Measurements from ENCODE around the gene PPP1R1A. TPM values are rescaled to one million over a fixed set of nuclear protein-coding genes. Genes with fewer than 3 reads are reported as not detected.
A peak's percentile ranks its signal among the peaks of the same experiment; 100 is the strongest.

The PPP1R1A gene
- 0.40 TPM for polyA plus RNA-seq (2013)

GRCh38 chr12:54588110-54588889, at the start of gene PPP1R1A:
PPP1R1A (minus strand) TSS chr12:54588659; CDS start chr12:54588488, 171 bp downstream.
- Histone ChIP-seq H3K27me3 (replicated peaks in 2 of 5; ENCODE audit: control insufficient read depth in 4 of 5, insufficient read depth in 5 of 5, low read length in 4 of 5) (peaks cover 0 to 51% (median 43%) of the 10 kb centered on the region in 5 experiments), H3K36me3 (ENCODE audit: control insufficient read depth in 4 of 4, insufficient read depth in 4 of 4, low read length in 3 of 4) (no peaks in the 10 kb centered on the region), H3K4me1 (ENCODE audit: control extremely low read depth in 1 of 4, control insufficient read depth in 4 of 4, insufficient read depth in 4 of 4, low read length in 3 of 4) (peaks cover 0 to 12% (median 6%) of the 10 kb centered on the region in 4 experiments), H3K9me3 (ENCODE audit: control extremely low read depth in 1 of 5, control insufficient read depth in 4 of 5, insufficient read depth in 2 of 5, low read depth in 1 of 5, low read length in 4 of 5) (no peaks in the 10 kb centered on the region), H3K4me3 (ENCODE audit: control insufficient read depth in 1 of 7, extremely low read depth in 1 of 7, insufficient read depth in 4 of 7, low read depth in 2 of 7, low read length in 6 of 7) (peak within 1 kb of the TSS; percentile 5 to 72 (median 41)), H3K27ac (ENCODE audit: insufficient read depth in 1 of 2, low read depth in 1 of 2, low read length in 2 of 2, poor library complexity in 1 of 2, severe bottlenecking in 2 of 2) (no peak within 1 kb of the TSS)
- ChIA-PET POLR2A (no interaction called here), CTCF (interaction anchor here (1.3 to 2.9 kb wide), 4 partner anchors 8 to 70 kb away, joined by 3 to 13 read pairs (median 9); no protein-coding TSS in a partner anchor)
- no peak for DNase-seq
- 1% methylated on average over 42 of the region's 77 CpGs for WGBS (ENCODE audit: insufficient coverage)

- ChIA-PET POLR2A (no interaction called here), CTCF (no interaction called here)
- no peak for DNase-seq
- 100% methylated on average over 1 of the region's 2 CpGs for WGBS (ENCODE audit: insufficient coverage)
- Histone ChIP-seq H3K27me3 (replicated peaks in 2 of 5; ENCODE audit: control insufficient read depth in 4 of 5, insufficient read depth in 5 of 5, low read length in 4 of 5) (peaks cover 0 to 2% (median 0%) of the 10 kb centered on the region in 5 experiments), H3K27ac (ENCODE audit: insufficient read depth in 1 of 2, low read depth in 1 of 2, low read length in 2 of 2, poor library complexity in 1 of 2, severe bottlenecking in 2 of 2) (no peak within 1 kb of the TSS), H3K4me3 (ENCODE audit: control insufficient read depth in 1 of 7, extremely low read depth in 1 of 7, insufficient read depth in 4 of 7, low read depth in 2 of 7, low read length in 6 of 7) (no peak within 1 kb of the TSS), H3K36me3 (ENCODE audit: control insufficient read depth in 4 of 4, insufficient read depth in 4 of 4, low read length in 3 of 4) (no peaks in the 10 kb centered on the region), H3K9me3 (ENCODE audit: control extremely low read depth in 1 of 5, control insufficient read depth in 4 of 5, insufficient read depth in 2 of 5, low read depth in 1 of 5, low read length in 4 of 5) (no peaks in the 10 kb centered on the region), H3K4me1 (ENCODE audit: control extremely low read depth in 1 of 4, control insufficient read depth in 4 of 4, insufficient read depth in 4 of 4, low read length in 3 of 4) (no peaks in the 10 kb centered on the region)
These were observed 46.3 kb upstream of the PPP1R1A start, which contains the start of gene LACRT for GRCh38 chr12:54634795-54635194. LACRT (minus strand) TSS chr12:54634895; CDS start chr12:54634841, 54 bp downstream.

GRCh38 chr12:54631988-54632728, 43.7 kb upstream of the PPP1R1A start:
- Histone ChIP-seq H3K27ac (ENCODE audit: insufficient read depth in 1 of 2, low read depth in 1 of 2, low read length in 2 of 2, poor library complexity in 1 of 2, severe bottlenecking in 2 of 2) (no peak overlapping the region), H3K36me3 (ENCODE audit: control insufficient read depth in 4 of 4, insufficient read depth in 4 of 4, low read length in 3 of 4) (no peaks in the 10 kb centered on the region), H3K9me3 (ENCODE audit: control extremely low read depth in 1 of 5, control insufficient read depth in 4 of 5, insufficient read depth in 2 of 5, low read depth in 1 of 5, low read length in 4 of 5) (peaks cover 0 to 12% (median 5%) of the 10 kb centered on the region in 5 experiments), H3K27me3 (replicated peaks in 2 of 5; ENCODE audit: control insufficient read depth in 4 of 5, insufficient read depth in 5 of 5, low read length in 4 of 5) (peaks cover 0 to 3% (median 0%) of the 10 kb centered on the region in 5 experiments), H3K4me1 (ENCODE audit: control extremely low read depth in 1 of 4, control insufficient read depth in 4 of 4, insufficient read depth in 4 of 4, low read length in 3 of 4) (no peaks in the 10 kb centered on the region), H3K4me3 (ENCODE audit: control insufficient read depth in 1 of 7, extremely low read depth in 1 of 7, insufficient read depth in 4 of 7, low read depth in 2 of 7, low read length in 6 of 7) (no peak overlapping the region)
- DNase-seq, result peak in 1 of 3 donors; percentile 11
- ChIA-PET CTCF (interaction anchor here (1.1 to 2.0 kb wide), 5 partner anchors 10 to 30 kb away, joined by 3 to 5 read pairs (median 3); no protein-coding TSS in a partner anchor), POLR2A (no interaction called here)
- 79% methylated on average over 8 of the region's 8 CpGs for WGBS (ENCODE audit: insufficient coverage)

GRCh38 chr12:54631551-54631950, 43.1 kb upstream of the PPP1R1A start:
- Histone ChIP-seq H3K9me3 (ENCODE audit: control extremely low read depth in 1 of 5, control insufficient read depth in 4 of 5, insufficient read depth in 2 of 5, low read depth in 1 of 5, low read length in 4 of 5) (peaks cover 0 to 12% (median 5%) of the 10 kb centered on the region in 5 experiments), H3K36me3 (ENCODE audit: control insufficient read depth in 4 of 4, insufficient read depth in 4 of 4, low read length in 3 of 4) (no peaks in the 10 kb centered on the region), H3K4me1 (ENCODE audit: control extremely low read depth in 1 of 4, control insufficient read depth in 4 of 4, insufficient read depth in 4 of 4, low read length in 3 of 4) (no peaks in the 10 kb centered on the region), H3K4me3 (ENCODE audit: control insufficient read depth in 1 of 7, extremely low read depth in 1 of 7, insufficient read depth in 4 of 7, low read depth in 2 of 7, low read length in 6 of 7) (no peak overlapping the region), H3K27ac (ENCODE audit: insufficient read depth in 1 of 2, low read depth in 1 of 2, low read length in 2 of 2, poor library complexity in 1 of 2, severe bottlenecking in 2 of 2) (no peak overlapping the region), H3K27me3 (replicated peaks in 2 of 5; ENCODE audit: control insufficient read depth in 4 of 5, insufficient read depth in 5 of 5, low read length in 4 of 5) (peaks cover 0 to 3% (median 0%) of the 10 kb centered on the region in 5 experiments)
- no peak for DNase-seq
- ChIA-PET POLR2A (no interaction called here), CTCF (interaction anchor here (1.2 to 1.5 kb wide), 4 partner anchors 9 to 27 kb away, joined by 3 to 4 read pairs (median 3); no protein-coding TSS in a partner anchor)
- 91% methylated on average over 4 of the region's 5 CpGs for WGBS (ENCODE audit: insufficient coverage)

- no peaks in the 10 kb centered on the region for H3K4me1 ChIP-seq (ENCODE audit: control extremely low read depth in 1 of 4, control insufficient read depth in 4 of 4, insufficient read depth in 4 of 4, low read length in 3 of 4)
- ChIA-PET CTCF (interaction anchor here (0.8 to 2.4 kb wide), 6 partner anchors 10 to 34 kb away, joined by 3 to 9 read pairs (median 3); no protein-coding TSS in a partner anchor), POLR2A (no interaction called here)
- WGBS (ENCODE audit: insufficient coverage), result 100% methylated on average over 1 of the region's 2 CpGs
- H3K27ac ChIP-seq (ENCODE audit: insufficient read depth in 1 of 2, low read depth in 1 of 2, low read length in 2 of 2, poor library complexity in 1 of 2, severe bottlenecking in 2 of 2), result no peak overlapping the region
- H3K9me3 ChIP-seq (ENCODE audit: control extremely low read depth in 1 of 5, control insufficient read depth in 4 of 5, insufficient read depth in 2 of 5, low read depth in 1 of 5, low read length in 4 of 5), result peaks cover 0 to 12% (median 5%) of the 10 kb centered on the region in 5 experiments
- no peak overlapping the region for H3K4me3 ChIP-seq (ENCODE audit: control insufficient read depth in 1 of 7, extremely low read depth in 1 of 7, insufficient read depth in 4 of 7, low read depth in 2 of 7, low read length in 6 of 7)
- H3K36me3 ChIP-seq (ENCODE audit: control insufficient read depth in 4 of 4, insufficient read depth in 4 of 4, low read length in 3 of 4), result no peaks in the 10 kb centered on the region
- DNase-seq, result no peak
- H3K27me3 ChIP-seq (replicated peaks in 2 of 5; ENCODE audit: control insufficient read depth in 4 of 5, insufficient read depth in 5 of 5, low read length in 4 of 5), result peaks cover 0 to 3% (median 0%) of the 10 kb centered on the region in 5 experiments
These were observed 41.5 kb upstream of the PPP1R1A start for GRCh38 chr12:54629925-54630324.

- H3K27me3 ChIP-seq (replicated peaks in 2 of 5; ENCODE audit: control insufficient read depth in 4 of 5, insufficient read depth in 5 of 5, low read length in 4 of 5), result peaks cover 0 to 3% (median 0%) of the 10 kb centered on the region in 5 experiments
- WGBS (ENCODE audit: insufficient coverage), result 100% methylated on average over 3 of the region's 3 CpGs
- H3K27ac ChIP-seq (ENCODE audit: insufficient read depth in 1 of 2, low read depth in 1 of 2, low read length in 2 of 2, poor library complexity in 1 of 2, severe bottlenecking in 2 of 2), result no peak overlapping the region
- no peak for DNase-seq
- peaks cover 0 to 12% (median 5%) of the 10 kb centered on the region in 5 experiments for H3K9me3 ChIP-seq (ENCODE audit: control extremely low read depth in 1 of 5, control insufficient read depth in 4 of 5, insufficient read depth in 2 of 5, low read depth in 1 of 5, low read length in 4 of 5)
- H3K4me3 ChIP-seq (ENCODE audit: control insufficient read depth in 1 of 7, extremely low read depth in 1 of 7, insufficient read depth in 4 of 7, low read depth in 2 of 7, low read length in 6 of 7), result no peak overlapping the region
- no peaks in the 10 kb centered on the region for H3K36me3 ChIP-seq (ENCODE audit: control insufficient read depth in 4 of 4, insufficient read depth in 4 of 4, low read length in 3 of 4)
- ChIA-PET CTCF (interaction anchor here (1.0 to 2.4 kb wide), 2 partner anchors 26 to 52 kb away, joined by 3 to 9 read pairs; no protein-coding TSS in a partner anchor), POLR2A (no interaction called here)
- no peaks in the 10 kb centered on the region for H3K4me1 ChIP-seq (ENCODE audit: control extremely low read depth in 1 of 4, control insufficient read depth in 4 of 4, insufficient read depth in 4 of 4, low read length in 3 of 4)
These were observed 39.9 kb upstream of the PPP1R1A start for GRCh38 chr12:54628186-54628846.
